ENCODE data around the gene RET. TPM values are rescaled to one million over a fixed set of nuclear protein-coding genes. Genes with fewer than 3 reads are reported as not detected.

RET gene
- total RNA-seq, 1 experiment from 2014 or later: 0.06 TPM

DNA sequence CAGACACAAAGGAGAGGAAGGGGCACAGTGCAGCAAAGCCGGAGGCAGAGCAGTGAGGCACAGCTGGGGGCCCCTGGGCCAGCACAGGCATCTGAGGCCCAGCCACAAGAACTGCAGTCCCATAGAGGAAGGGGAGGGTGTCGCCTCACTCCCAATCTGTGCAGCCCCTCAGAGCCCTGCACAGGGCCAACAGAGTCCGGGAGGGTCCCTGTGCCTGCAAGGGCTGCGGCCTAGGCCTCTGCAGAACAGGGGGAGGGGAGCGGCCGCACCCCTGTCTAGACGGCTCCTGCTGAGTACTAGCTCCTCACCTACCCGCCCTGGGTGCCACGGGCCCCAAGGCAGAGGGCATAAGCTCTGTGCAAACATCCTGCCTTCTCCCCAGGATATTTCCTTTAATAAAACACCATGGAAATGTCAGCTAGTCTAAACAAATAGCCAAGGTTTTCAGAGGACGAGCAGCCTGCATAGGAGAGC, 32.4 kb upstream of the RET start:
- no peak for DNase-seq (ENCODE audit: low read depth)

DNA sequence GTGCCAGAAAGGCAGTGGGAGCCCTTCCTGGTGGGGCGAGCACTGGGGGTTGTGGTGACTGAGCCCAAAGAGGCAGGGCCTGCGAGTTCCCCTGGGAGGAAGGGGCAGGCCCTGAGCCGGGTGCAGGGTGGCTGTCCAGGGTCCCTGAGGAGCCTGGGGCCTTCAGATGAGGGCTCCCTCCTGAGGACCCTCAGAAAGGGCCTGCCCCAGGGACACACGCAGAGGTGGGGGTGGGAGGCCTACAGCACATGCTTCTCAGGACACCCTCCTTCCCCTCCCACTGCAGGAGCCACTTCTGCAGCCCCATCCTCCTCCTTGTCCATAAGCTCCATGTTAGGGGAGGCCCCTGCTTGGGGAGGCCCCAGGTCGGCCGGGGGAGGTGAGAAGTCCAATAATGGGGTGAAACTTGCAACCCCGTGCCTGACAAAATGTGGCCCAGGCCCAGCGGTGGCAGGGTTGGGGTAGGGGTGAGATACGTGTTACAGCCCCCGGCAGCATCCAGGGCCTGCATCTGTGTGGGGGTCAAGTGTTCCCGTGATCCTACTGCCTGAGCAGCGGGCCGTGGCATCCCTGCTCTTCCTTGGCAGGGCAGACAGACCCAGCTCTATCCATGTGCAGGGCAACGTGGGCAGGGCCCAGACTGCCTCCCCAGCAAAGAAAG, 31.8 kb upstream of the RET start:
- no peak for DNase-seq (ENCODE audit: low read depth)

DNA sequence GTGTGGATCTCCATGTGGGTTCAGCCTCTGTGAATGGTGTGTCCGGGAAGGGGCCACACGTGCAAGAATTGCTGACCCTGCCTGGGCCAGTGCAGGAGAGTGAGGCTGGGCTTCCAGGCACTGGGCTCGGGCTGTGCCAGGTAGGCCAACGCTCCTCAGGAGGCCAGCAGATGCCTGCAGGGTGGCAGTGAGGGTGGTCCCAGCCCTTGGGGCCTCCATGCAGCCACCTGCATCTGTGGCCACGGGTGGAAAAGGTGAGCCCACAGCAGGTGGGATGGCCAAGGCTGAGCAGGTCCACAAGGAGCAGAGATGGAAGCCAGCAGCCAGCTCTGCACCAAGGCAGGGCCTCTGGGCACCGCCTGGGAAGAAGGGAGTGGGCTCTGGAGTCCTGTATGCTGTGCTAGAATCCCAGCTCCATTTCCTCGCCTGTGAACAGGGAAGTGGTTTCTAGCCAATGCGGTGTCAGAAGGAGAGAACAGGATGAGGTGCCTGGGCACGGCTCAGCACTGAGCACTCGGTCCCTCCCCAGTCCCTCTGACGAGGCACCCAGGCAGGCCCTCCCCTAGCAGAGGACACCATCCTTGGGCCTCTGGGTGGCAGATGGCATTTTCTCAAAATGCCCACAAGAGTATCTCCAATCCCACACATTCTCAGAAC, 31.1 kb upstream of the RET start:
- DNase-seq (ENCODE audit: low read depth): no peak

DNA sequence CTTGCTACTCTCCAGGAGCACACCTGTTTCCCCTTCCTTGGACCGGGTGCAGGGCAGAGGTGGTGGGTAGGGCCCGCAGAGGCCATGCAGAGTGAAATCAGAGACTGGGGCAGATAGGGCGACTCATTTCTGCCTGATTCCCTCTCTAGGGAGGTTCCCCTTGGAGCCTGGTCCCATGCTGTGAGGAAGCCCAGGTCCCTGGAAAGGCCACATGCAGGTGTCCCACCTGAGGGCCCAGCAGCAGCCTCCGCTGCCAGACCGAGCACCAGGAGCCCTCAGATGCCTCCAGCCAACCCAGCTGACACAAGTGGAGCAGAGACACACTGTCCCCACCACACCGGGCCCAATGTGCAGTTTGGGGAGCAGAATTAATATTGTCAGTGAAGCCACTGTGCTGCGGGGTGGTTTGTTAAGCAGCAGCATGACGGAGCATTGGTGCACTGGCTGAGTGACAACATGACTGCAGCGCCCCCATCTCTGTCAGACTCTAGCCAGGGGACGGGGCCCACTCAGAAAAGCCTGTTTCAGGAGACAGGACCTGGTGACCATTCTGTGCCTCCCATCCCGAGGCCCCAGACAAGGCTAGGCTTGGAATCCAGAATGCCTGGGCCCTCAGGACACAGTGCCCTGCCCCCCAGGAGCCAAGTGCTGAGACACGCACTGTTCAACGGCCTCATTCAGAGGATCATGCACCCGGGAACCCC, 30.4 kb upstream of the RET start:
- no peak for DNase-seq (ENCODE audit: low read depth)

DNA sequence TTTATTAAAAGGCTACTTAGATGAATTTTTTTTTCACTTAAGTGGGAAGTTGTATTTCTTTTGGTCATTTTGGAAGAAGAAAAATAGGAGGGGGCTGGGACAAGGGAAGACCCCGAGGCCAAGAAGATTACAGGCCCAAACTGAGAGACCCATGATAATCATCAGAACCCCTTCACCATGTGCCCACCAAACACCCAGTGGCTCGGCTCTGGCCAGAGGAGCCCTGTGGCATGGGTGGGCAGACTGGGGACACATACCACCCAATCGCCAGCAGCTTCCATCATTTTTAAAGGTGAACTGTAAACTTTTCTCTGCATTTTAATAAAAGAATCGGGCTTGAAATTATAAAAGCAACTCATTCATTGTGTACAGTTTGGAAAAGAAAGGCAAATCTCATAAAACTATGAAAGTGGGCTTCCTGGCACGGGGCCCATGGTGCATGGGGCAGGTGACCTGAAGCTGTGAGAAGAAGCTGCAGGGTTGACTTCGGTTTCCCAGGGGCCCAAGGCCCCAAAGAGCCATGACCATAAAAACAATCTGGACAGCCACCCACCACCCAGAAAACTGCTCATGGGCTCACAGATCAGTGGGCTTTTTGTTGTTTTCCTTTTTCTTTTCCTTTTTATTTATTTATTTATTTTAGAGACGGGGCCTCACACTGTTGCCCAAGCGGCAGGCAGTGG, 29.4 kb upstream of the RET start:
- DNase-seq (ENCODE audit: low read depth): no peak

- DNase-seq (ENCODE audit: low read depth): no peak
Measured at GRCh38 chr10:43048301-43049051, 28.4 kb upstream of the RET start.

GRCh38 chr10:43049081-43049551, 27.8 kb upstream of the RET start:
- no peak for DNase-seq (ENCODE audit: low read depth)

- DNase-seq (ENCODE audit: low read depth): no peak
Measured at GRCh38 chr10:43050011-43050410, 26.9 kb upstream of the RET start.

GRCh38 chr10:43053825-43054224, 23.0 kb upstream of the RET start:
- no peak for DNase-seq (ENCODE audit: low read depth)

DNA sequence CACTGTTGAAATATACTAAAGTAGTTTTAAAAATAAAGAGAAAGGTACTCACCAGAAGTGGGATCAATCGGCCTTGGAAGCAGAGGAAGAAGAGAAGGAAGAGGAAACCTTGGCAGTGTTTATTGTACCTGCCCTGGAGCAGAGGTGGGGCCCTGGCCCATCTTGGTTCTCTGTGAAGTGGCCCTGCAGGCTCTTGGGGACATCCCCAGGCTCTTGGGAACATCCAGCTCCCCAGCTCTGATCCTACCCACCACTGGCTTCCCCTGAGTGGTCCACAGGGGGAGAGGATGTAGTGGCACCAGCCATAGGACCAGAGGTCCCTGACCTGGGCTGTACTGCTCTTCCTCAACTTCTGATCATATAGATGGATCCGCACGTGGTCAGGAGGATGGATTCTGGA, 22.3 kb upstream of the RET start:
- DNase-seq (ENCODE audit: low read depth): no peak

GRCh38 chr10:43055217-43055616, 21.7 kb upstream of the RET start:
- no peak for DNase-seq (ENCODE audit: low read depth)

GRCh38 chr10:43055991-43056567, 20.8 kb upstream of the RET start:
- no peak for DNase-seq (ENCODE audit: low read depth)

DNA sequence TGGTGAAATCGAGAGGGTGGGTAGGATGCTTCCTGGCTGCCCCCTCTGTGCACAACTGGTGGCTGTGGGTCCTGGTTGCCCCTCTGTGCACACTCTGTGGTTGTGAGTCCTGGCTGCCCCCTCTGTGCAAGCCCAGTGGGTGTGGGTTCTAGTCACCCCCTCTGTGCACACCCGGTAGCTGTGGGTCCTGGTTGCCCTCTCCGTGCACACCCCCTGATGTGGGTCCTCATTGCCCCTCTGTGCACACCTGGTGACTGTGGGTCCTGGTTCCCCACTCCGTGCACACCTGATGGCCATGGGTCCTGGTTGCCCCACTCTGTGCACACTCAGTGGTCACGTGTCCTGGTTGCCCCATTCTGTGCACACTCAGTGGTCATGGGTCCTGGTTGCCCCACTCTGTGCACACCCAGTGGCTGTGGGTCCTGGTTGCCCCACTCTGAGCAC, 20.3 kb upstream of the RET start:
- DNase-seq (ENCODE audit: low read depth): no peak

DNA sequence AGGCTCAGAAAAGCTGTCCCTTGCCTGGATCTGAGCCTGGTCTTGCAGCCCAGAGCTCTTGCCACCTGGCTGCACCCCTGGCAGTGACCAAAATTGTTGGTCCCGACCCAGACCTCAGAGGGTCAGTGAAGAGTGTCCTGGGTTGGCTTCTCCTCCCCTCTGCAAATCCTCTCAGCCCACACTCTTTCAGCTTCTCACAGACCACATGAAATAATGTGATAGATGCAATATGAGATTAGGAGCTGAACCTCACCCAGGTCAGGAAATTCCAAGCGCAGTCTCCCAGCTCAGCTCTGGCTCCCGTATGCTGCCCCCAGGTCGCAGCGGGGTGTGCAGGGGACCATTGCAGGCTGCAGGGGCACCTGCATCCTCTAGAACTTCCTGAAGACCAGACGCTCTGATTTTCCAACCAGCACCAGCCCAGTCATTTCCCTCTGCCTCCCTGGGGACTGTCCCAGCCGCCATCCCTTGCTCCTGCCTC, 19.6 kb upstream of the RET start:
- DNase-seq (ENCODE audit: low read depth): no peak

DNA sequence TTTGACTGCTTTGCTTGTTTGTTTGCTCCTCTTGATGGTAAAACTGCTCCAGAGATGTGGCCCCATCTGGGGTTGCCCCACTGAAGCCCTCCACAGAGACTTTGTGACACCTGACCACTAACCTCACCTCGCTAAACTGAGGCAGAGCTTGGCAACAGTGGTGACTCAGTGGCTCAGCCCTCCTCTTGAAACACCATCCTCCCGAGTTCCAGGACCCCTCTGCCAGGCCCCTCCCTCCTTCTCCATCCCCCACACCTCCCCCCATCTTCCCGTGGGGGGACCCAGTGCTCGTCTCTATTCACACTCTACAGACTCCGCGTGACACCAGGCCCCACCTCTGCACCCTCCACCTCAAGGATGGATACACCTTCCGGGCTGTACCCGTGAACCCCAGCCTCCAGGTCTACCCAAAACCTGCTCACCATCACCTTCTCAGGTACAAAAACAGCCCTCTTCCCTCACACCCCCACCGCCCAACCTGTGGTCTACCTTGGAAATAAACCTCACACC, 19.0 kb upstream of the RET start:
- DNase-seq (ENCODE audit: low read depth): no peak

- DNase-seq (ENCODE audit: low read depth): no peak
Measured at GRCh38 chr10:43058716-43059335, 18.0 kb upstream of the RET start.

DNA sequence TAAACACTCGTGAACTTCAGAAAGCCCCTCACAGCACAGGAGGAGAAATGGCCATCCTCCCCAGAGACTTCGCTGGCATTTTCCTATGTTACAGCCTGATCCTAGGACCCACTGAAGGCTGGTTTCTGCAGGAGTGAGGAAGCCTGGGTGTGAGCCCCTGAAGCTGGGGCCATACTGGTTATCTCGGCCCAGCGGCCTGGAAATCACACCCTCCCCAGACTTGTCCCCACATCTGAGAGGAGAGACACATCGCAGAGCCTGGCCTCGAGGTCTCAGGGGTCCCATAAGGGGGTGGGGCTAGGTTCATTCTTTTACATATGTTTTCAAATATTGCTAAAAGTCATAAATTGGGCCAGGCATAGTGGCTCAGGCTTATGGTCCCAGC, 17.5 kb upstream of the RET start:
- DNase-seq (ENCODE audit: low read depth): no peak

DNA sequence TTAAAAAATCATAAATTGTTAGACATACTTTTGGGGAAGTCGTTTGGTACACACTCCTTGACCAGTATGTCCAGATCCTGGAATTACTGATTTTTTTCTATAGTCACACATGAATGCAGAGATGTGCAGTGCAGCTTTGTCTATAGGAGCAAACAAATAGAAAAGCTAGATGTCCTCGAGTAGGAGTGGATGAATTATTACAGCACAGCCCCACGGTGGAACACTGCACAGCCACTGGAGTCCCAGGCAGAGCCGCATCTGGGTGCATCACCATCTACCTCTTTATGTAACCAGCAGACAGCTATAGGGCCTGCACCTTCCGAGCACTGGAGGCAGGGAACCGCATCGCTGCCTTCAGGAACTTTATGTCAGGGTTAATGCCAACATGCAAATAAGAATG, 17.0 kb upstream of the RET start:
- no peak for DNase-seq (ENCODE audit: low read depth)

- no peak for DNase-seq (ENCODE audit: low read depth)
Measured at GRCh38 chr10:43060291-43060690, 16.6 kb upstream of the RET start.

- DNase-seq (ENCODE audit: low read depth): no peak
Measured at GRCh38 chr10:43061331-43061730, 15.5 kb upstream of the RET start.
